ENCODE results near the gene HNRNPA3.
"Not testable (repeated sequence)": the region's sequence is repeated elsewhere in the genome, so short reads cannot be mapped to it uniquely, and the experiment has no call there.

Gene HNRNPA3

DNA sequence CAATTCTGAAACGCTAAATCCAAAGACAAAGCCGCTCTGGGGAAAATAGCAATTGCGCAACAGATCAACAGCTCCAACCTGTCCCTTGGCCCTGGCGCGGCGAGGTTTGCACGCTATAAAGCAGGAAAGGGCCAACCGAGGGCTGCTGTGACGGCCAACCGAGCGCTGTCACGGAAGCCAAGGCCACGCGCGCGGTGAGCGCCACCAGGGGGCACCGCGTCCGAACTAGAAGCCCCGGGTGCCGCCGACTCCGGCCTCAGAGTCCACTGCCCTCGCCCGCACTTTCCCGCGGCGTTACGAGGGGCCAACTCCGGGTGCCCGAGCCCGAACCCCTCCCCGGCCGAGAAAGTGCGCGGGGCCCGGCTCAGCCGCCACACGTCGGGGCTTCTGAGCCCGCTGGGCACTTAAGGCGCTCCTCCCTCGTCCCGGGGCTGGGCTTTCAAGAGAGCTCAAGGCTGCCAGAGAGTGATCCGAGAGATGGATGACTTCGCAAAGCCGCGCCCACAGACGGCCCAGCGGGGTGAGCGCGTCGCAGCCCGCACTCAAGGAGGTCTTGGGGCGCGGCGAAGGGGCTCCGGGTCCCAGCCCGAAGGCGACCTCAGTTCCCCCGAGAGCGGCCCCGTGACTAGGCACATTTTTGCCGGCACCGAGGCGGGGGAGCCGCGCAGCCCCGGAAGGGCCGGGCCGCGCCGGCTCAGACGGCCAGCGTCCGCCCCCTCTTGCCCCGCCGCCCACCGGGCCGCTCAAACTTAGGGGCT, 51.0 kb downstream of the HNRNPA3 start:
- peak; percentile 81 for DNase-seq (ENCODE audit: extremely low spot score)
- CTCF ChIA-PET: interaction anchor here (0.6 to 3.1 kb wide), 8 partner anchors 9 to 1169 kb away, joined by 3 to 23 read pairs (median 3); no protein-coding TSS in a partner anchor
- TF ChIP-seq, protein P1, sequence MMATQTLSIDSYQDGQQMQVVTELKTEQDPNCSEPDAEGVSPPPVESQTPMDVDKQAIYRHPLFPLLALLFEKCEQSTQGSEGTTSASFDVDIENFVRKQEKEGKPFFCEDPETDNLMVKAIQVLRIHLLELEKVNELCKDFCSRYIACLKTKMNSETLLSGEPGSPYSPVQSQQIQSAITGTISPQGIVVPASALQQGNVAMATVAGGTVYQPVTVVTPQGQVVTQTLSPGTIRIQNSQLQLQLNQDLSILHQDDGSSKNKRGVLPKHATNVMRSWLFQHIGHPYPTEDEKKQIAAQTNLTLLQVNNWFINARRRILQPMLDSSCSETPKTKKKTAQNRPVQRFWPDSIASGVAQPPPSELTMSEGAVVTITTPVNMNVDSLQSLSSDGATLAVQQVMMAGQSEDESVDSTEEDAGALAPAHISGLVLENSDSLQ (IDR thresholded peaks at IDR 0.05): peak; percentile 71
- TF ChIP-seq LEF1 (IDR thresholded peaks at IDR 0.05; ENCODE audit: borderline replicate concordance) (no peak), ZNF384 (IDR thresholded peaks at IDR 0.05) (no peak), L3MBTL2 (conservative IDR thresholded peaks at IDR 0.05) (peak; percentile 32), FOXA1 (IDR thresholded peaks at IDR 0.05) (no peak), SUZ12 (IDR thresholded peaks at IDR 0.05) (no peak), SP1 (IDR thresholded peaks at IDR 0.05) (no peak), FOXM1 (IDR thresholded peaks at IDR 0.05; ENCODE audit: borderline replicate concordance) (0 out of 2 replicates have a peak, but pooled peaks have one; percentile 15), CTBP1 (IDR thresholded peaks at IDR 0.05; ENCODE audit: borderline replicate concordance) (peak; percentile 84), ELF4 (IDR thresholded peaks at IDR 0.05) (no peak), HDGF (IDR thresholded peaks at IDR 0.05; ENCODE audit: borderline replicate concordance) (no peak), TARDBP (IDR thresholded peaks at IDR 0.05) (no peak), BHLHE40 (IDR thresholded peaks at IDR 0.05; ENCODE audit: borderline replicate concordance) (no peak), ARNT (IDR thresholded peaks at IDR 0.05) (peak; percentile 100), NFRKB (IDR thresholded peaks at IDR 0.05) (no peak), FOXK2 (IDR thresholded peaks at IDR 0.05) (no peak)
- POLR2A ChIA-PET: interaction anchor here (0.8 to 3.2 kb wide), 19 partner anchors 11 to 492 kb away, joined by 3 to 35 read pairs (median 5); partner anchors contain the start of genes AGPS and HNRNPA3

DNA sequence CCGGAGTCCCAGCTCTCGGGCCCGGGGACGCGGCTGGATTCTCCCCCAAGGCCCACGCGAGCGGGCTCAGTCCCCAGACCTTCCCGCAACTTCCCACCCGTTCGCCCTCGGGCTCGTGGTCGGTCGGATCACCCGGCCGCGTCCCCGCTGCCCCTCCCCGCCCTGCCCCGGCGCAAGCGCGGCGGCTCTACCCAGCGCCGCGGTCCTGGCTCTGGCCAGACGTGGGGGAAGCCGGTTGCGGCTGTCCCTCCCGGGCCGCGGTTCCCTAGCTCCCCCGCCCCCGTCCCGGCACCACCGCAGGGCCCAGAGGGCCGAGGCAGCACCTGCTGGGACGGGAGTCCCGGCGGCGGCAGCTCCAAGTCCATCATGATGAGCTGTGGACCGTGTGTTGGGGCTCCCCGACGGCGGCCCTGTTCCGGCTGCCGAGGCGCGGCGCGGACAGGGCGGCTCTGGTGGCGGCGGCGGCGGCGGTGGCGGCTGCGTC, 51.7 kb downstream of the HNRNPA3 start:
- DNase-seq (ENCODE audit: extremely low spot score): no peak
- no peak for TF ChIP-seq LEF1 (IDR thresholded peaks at IDR 0.05; ENCODE audit: borderline replicate concordance)
- no peak for TF ChIP-seq TARDBP (IDR thresholded peaks at IDR 0.05)
- TF ChIP-seq HDGF (IDR thresholded peaks at IDR 0.05; ENCODE audit: borderline replicate concordance): no peak
- no peak for TF ChIP-seq FOXA1 (IDR thresholded peaks at IDR 0.05)
- TF ChIP-seq NFRKB (IDR thresholded peaks at IDR 0.05): no peak
- TF ChIP-seq FOXM1 (IDR thresholded peaks at IDR 0.05; ENCODE audit: borderline replicate concordance): no peak
- no peak for TF ChIP-seq BHLHE40 (IDR thresholded peaks at IDR 0.05; ENCODE audit: borderline replicate concordance)
- TF ChIP-seq CTBP1 (IDR thresholded peaks at IDR 0.05; ENCODE audit: borderline replicate concordance): no peak
- no peak for TF ChIP-seq ARNT (IDR thresholded peaks at IDR 0.05)
- TF ChIP-seq, protein P1 (IDR thresholded peaks at IDR 0.05): no peak
- no peak for TF ChIP-seq ELF4 (IDR thresholded peaks at IDR 0.05)
- TF ChIP-seq L3MBTL2 (conservative IDR thresholded peaks at IDR 0.05): no peak
- no peak for TF ChIP-seq SP1 (IDR thresholded peaks at IDR 0.05)
- TF ChIP-seq ZNF384 (IDR thresholded peaks at IDR 0.05): no peak
- no peak for TF ChIP-seq FOXK2 (IDR thresholded peaks at IDR 0.05)
- TF ChIP-seq SUZ12 (IDR thresholded peaks at IDR 0.05): no peak
- POLR2A ChIA-PET: interaction anchor here (0.6 to 3.2 kb wide), 30 partner anchors 11 to 1144 kb away, joined by 3 to 35 read pairs (median 4); partner anchors contain the start of genes AGPS and HNRNPA3
- CTCF ChIA-PET: interaction anchor here (1.1 to 3.1 kb wide), 5 partner anchors 10 to 101 kb away, joined by 3 to 23 read pairs (median 3); no protein-coding TSS in a partner anchor

DNA sequence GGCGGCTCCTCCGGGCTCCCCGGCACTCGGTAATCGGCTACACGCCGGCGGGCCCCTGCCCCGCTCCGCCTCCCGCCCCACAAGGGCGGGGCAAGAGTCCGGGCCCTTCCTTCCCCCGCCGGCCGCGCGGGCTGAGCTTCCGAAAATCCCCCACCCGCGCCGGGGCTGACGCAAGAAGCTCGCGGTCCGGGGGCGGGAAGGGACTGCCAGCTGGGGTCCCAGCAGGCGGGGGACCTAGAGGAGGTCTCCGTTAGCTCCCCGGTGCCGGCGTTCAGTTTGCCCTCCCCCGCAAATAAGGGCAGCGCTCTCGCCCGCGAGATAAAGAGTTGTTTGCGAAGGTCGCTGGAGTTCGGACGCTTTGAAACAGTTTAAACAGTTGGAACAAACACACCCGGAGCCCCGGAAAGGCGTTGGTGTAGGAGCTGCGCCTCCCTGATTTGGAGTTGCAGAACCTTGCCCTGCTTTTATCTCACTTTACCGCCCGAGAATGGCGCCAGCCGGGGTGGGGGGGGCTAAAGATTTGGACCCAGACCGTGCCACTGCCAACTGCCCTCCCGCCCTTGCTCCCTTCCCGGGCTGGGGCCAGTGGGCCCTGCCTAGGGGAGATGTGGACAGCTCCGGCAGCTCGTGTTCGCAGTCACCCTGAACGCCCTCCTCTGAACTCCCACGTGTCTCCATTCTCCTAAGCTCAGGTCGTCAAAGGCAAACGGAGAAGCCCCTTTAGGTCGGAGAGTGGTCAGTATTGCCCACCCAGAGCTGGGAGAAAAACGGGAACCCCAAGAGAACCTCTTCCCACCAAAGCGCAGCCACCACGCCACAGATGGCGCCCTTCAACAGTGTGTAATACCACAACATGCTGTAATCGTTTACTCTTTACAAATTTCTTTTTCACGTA, 52.3 kb downstream of the HNRNPA3 start, which contains the start of gene NFE2L2:
Gene NFE2L2 (minus strand): TSS at position 35 of the 895 bp plus-strand sequence. CDS start 151 bp downstream, outside the sequence.
- DNase-seq (ENCODE audit: extremely low spot score): peak; percentile 84
- CTCF ChIA-PET: interaction anchor here (0.6 to 3.1 kb wide), 6 partner anchors 10 to 101 kb away, joined by 3 to 23 read pairs (median 4); no protein-coding TSS in a partner anchor
- TF ChIP-seq TARDBP (IDR thresholded peaks at IDR 0.05) (no peak), ELF4 (IDR thresholded peaks at IDR 0.05) (0 out of 2 replicates have a peak, but pooled peaks have one; percentile 18), L3MBTL2 (conservative IDR thresholded peaks at IDR 0.05) (peak; percentile 82; the same call in 1 of the 2 replicates), CTBP1 (IDR thresholded peaks at IDR 0.05; ENCODE audit: borderline replicate concordance) (no peak), LEF1 (IDR thresholded peaks at IDR 0.05; ENCODE audit: borderline replicate concordance) (no peak)
- POLR2A ChIA-PET: interaction anchor here (0.6 to 3.2 kb wide), 32 partner anchors 8 to 1144 kb away, joined by 3 to 35 read pairs (median 4); partner anchors contain the start of genes AGPS and HNRNPA3

DNA sequence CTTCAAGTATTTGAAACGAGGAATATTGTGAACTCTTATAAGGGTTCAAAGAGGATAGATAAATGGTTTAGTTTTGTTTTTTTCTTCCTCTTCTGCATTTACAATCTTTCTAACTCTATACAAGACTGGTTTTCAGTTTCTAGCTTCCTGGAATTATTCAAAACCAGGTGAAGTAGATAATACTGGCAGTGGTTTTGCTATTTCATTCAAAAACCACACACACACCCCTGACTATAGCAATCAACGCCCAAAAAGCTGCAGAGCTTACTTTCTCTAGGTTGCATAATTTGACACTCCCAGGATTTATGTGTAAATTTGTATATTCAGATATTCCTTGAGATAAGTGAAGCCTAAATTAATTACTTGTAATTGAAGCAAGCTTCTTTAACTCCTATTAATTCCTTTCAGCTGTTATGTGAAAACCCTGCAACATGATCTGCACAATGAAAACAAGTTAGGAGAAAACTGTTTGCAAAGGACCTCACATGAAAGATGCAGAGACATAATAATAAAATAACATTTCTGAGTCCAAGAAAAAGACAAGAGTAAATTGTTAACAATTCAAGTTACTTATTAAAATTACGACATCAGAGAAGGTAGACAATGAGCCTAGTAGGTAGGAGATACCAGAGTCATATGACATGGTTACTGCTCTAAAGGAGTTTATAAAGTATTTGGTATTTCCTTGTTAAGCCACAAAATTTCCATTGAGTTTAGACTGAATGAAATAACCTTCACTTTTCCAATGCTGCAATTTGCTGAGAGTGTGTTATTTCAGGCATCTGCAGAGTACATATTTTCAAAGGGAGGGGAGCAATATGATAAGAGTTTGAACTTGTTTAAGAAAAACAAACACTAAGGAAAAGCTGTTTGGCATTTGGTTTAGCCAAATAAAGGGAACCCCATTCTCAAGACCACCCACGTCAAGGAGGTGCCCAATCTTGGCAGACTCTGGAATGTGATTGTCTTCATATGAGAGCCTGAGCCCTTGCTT, 53.5 kb downstream of the HNRNPA3 start:
- POLR2A ChIA-PET: interaction anchor here (0.7 to 3.2 kb wide), 6 partner anchors 7 to 117 kb away, joined by 3 to 35 read pairs (median 4); no protein-coding TSS in a partner anchor
- DNase-seq (ENCODE audit: extremely low spot score): no peak
- CTCF ChIA-PET: interaction anchor here (0.8 to 3.1 kb wide), 4 partner anchors 11 to 1172 kb away, joined by 3 to 18 read pairs (median 3); no protein-coding TSS in a partner anchor
- TF ChIP-seq TARDBP (IDR thresholded peaks at IDR 0.05): no peak
- TF ChIP-seq BHLHE40 (IDR thresholded peaks at IDR 0.05; ENCODE audit: borderline replicate concordance): no peak
- no peak for TF ChIP-seq FOXM1 (IDR thresholded peaks at IDR 0.05; ENCODE audit: borderline replicate concordance)
- no peak for TF ChIP-seq SP1 (IDR thresholded peaks at IDR 0.05)
- TF ChIP-seq LEF1 (IDR thresholded peaks at IDR 0.05; ENCODE audit: borderline replicate concordance): no peak
- TF ChIP-seq SUZ12 (IDR thresholded peaks at IDR 0.05): no peak
- no peak for TF ChIP-seq HDGF (IDR thresholded peaks at IDR 0.05; ENCODE audit: borderline replicate concordance)
- TF ChIP-seq ZNF384 (IDR thresholded peaks at IDR 0.05): no peak

DNA sequence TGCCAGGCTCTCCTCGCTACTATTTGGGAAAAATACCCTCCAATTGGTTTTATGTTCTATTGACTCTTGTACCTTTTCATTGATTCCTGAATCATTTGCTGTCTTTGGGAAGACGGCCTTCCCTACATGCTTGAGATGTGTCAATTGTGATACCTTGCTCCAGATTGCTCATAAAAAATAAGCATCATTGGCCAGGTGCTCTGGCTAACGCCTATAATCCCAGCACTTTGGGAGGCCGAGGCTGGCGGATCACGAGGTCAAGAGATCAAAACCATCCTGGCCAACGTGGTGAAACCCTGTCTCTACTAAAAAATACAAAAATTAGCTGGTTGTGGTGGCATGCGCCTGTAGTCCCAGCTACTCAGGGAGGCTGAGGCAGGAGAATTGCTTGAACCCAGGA, 54.4 kb downstream of the HNRNPA3 start:
- CTCF ChIA-PET: interaction anchor here (1.1 to 1.8 kb wide), 3 partner anchors 12 to 30 kb away, joined by 3 to 6 read pairs (median 3); no protein-coding TSS in a partner anchor
- POLR2A ChIA-PET; DNase-seq (ENCODE audit: extremely low spot score): not testable (repeated sequence)

All from HEK293T (cell line).